ENCODE measurements around the gene TTLL11.
A peak's percentile ranks its signal among the peaks of the same experiment; 100 is the strongest.

Gene TTLL11

DNA sequence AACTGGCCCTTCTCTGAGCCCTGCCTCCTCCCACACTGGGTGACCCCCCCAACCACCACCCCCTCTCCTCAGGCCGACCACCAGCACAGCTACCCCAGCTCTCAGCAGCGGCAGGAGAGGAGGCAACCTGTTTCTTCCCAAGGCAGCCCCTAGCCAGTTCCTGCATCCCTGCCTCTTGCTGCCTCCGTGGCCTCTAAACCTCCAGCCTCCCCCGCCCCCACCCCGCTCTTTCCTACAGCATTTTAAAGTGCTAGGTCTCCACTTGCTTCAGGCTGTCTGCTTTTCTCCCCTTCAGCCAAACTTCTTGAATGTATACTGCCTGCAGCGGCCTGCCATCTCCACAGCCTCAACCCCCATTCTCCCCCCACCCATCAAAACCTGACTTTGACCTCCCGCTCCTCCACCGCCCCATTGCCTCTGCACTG, 306.1 kb downstream of the TTLL11 start:
- no peak for DNase-seq (ENCODE audit: low read depth, low spot score)

DNA sequence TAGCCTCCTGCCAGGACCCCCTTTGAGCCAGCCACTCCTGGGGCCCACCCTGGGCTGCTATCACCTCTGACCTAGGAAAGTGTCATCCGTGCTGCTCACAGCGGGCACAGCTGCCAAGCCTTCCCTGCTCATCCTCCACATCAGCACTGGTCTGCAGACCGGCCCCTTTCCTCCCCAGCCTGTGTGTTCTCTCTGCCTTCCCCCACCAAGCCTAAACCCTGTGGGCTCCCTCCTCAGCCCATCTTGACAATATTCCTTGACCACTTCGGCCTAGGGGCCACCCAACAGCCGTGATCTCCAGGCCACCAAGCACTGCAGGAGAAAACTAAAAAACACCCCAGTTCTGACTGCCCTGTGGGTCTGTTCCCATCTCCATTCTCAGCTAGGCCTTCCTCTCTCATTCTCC, 306.6 kb downstream of the TTLL11 start:
- DNase-seq (ENCODE audit: low read depth, low spot score), result no peak

DNA sequence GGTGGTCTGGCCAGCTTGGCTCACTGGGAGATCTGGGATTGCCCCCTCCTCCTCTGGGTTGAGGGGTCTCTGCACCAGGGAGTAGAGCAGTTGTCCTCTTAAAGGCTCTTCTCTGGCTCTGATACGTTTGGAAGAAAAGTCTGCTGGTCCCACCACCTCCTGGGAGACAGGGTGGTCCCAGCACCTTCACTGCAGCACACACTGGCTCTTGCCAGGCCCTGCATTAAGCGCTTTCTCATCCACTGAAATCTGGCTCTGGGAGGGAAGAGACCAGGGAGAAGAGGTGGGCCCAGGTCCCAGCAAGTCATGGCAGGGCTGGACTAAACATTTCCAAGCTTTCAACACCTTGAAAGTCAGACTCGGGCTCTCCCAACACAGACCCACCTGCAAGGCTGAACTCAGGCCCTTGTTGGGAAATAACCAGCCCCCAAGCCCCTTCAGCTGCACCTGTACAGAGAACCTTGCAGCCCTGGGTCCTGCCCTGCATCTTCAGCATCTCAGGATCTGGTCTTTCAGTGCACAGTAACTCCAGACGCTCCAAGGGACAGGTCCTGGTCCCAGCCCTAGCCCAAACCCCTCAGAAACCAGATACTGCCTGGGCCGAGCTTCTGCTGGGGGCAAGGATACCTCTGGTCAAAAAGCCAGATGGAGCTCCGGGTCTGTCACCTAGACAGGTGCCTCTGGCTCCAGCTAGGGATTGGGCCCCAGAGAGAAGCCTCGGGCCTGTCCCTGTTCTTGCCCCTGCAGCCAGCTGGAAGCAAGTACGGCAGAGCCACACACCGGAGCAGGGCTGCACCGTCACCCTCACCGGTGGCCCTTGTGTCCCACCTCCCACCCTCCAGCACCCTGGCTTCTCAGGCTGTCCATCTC, 307.2 kb downstream of the TTLL11 start:
- DNase-seq (ENCODE audit: low read depth, low spot score), result no peak

DNA sequence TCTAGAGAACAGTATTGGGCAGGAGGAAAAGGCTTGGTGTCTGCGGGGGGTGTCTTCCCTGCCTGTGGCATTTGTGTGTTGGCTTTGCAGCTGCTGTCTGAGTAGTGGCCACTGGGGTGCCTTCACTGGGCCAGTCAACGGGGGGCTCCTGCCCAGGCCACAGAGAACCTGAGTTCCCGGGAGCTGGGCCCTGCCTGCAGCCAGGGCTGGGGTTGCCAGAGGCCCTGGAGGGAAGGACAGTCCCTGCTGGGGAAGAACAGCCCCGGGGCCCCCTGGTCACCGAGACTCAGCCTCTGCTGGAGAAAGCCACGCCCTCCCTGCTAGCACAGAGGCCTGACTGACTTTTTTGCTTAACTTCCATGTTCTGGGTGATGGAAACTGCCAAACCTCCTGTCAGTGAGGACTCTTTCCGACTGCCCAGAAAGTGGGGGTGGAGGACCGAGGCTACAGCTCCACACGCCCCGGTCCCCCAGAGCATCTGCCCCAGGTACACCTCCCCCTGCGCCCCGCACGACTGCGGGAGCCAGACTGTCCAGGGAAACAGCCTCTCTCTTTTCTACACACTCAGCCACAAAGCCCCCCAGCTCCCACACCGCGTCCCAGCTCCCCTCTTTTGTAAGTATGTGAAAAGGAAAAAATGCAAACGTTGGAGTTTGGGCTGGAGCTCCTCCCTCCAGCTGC, 308.2 kb downstream of the TTLL11 start:
- DNase-seq (ENCODE audit: low read depth, low spot score), result peak; percentile 44

DNA sequence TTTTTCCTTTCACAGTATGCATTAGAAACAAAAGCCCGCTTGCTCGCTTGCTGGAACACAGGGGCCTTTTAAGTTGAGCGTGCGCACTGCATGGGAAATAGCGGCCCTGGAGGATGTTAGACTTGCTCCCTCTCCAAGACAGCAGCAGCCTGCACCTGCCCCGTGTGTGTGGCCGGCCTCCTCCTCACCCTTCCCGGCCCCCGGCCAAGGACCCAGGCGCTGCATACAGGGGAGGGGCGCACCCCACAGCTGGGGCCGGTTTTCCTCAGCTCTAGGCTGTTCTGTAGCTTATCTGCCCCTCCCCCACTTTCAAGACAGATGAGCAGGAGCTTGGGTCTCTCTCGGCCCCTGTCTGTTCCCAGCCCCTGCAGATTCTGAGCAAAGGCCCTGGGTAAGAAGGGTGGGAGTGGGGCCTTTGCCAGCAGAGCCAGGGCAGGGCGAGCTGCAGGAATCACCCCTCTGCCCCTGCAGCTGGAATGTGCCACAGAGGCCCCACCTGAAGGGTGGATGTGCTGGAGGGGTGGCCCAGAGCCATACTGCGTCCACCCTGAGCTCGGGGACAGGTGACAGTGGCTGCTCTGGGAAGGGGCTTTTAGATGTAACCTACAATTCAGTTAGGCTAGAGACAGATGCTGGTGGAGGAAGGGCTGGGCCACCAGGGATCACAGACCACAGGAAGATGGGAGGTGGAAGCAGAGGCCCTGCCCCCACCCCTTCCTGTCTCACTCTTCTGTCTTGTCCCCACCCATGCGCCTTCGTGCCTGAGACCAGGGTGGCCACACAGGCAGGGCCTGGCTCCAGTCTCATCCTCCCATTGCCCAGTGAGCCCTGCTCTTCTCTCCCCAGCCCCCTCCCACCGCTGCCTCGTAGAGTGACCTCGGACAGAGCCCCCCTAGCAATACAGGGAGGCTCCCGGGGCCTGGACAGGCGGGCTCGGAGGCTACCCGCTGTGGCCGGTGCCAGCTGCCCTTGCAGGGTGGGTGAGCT, 309.3 kb downstream of the TTLL11 start:
- no peak for DNase-seq (ENCODE audit: low read depth, low spot score)

DNA sequence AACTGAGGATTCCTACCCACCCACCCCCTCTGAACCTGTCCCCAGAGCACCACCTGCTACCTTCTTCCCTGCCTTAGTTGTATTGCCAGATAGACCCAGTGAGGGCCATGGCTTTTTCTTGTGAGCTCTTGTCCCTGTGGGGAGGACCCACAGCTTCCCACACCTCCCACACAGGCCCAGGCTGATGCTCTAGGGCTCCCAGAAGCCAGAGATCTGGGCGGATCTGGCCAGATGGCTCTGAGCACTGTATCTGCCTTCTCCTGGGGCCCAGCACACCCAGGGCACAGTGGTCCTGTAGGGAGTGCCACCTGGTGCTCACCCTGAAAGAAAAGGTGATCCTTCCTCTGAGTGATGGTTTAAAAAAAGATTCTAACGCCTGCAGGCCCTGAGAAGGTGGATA, 310.0 kb downstream of the TTLL11 start:
- no peak for DNase-seq (ENCODE audit: low read depth, low spot score)

DNA sequence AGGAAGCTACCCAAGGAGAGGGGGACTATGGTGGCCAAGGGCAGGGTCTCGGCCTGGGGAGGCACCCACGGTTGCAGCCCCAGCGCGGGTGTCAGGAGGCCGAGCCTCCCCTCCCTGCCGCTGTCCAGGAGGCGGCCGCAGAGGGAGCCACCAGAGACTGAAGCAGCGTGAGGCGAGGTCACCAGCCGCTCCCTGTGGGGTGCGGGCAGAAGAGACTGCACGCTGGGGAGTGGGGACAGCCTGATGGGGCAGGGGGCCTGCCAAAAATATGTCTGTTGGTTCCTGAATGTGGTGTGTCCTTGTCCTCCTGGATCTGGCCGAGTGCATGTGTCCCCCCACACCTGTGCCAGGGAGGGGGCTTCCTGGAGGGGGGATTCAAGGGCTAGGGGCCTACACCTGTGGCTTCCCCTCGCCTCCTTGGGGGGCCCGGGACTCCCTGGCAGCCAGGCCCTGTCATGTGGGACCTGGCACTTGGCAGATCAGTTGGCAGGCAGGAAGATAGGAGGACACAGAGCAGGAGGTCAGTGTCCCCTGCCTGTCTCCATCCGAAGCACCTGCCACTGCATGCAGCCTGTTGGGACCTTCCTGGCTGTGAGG, 310.5 kb downstream of the TTLL11 start:
- no peak for DNase-seq (ENCODE audit: low read depth, low spot score)

DNA sequence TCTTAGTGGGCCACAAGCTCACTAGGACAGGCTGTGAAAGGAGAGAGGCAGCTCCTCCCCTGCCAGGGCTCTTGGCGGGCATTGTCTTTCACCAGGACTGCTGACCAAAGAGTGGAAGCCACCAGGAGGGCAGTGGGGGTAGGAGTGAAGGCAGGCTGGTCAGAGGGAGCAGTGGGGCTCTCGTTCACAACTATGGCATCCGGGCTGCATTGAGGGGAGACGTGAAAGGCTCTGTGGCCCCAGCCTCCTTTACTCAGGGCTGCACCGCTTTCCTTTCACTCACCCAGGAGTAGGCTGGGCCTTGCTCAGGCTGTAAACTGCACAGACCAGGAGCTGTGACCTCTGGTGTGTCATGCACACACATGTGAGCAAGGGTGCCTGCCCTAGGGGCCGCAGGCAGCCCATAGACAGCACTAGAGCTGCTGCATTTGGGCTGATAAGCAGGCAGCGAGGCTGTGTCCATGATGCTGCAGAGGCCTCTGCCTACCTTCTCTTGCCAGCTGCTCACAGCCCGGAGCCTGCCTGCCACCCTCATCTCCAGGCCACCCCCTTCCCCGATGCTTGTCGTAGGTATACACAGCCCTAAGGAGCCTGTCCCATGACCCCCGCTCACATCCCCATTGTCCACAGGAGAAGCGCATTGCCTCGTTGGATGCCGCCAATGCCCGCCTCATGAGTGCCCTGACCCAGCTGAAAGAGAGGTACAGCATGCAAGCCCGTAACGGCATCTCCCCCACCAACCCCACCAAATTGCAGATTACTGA, 311.2 kb downstream of the TTLL11 start:
- DNase-seq (ENCODE audit: low read depth, low spot score), result no peak

DNA sequence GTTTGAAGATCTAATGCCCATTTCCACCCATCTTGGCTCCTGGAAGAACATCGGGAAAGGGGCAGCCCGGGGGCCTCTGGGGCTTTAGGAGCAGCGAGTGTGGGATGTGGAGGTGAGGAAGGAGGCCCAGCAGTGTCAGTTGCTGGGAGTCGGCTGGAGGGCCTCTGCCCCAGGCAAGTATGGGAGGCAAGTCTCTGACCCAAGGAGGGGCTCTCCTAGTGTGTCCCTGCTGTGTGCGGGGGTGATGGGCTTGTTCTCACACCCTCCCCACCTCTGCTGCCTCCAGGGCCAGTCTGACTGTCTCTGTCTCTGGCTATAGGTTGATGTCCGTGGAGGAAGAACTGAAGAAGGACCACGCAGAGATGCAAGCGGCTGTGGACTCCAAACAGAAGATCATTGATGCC, 312.0 kb downstream of the TTLL11 start:
- no peak for DNase-seq (ENCODE audit: low read depth, low spot score)

DNA sequence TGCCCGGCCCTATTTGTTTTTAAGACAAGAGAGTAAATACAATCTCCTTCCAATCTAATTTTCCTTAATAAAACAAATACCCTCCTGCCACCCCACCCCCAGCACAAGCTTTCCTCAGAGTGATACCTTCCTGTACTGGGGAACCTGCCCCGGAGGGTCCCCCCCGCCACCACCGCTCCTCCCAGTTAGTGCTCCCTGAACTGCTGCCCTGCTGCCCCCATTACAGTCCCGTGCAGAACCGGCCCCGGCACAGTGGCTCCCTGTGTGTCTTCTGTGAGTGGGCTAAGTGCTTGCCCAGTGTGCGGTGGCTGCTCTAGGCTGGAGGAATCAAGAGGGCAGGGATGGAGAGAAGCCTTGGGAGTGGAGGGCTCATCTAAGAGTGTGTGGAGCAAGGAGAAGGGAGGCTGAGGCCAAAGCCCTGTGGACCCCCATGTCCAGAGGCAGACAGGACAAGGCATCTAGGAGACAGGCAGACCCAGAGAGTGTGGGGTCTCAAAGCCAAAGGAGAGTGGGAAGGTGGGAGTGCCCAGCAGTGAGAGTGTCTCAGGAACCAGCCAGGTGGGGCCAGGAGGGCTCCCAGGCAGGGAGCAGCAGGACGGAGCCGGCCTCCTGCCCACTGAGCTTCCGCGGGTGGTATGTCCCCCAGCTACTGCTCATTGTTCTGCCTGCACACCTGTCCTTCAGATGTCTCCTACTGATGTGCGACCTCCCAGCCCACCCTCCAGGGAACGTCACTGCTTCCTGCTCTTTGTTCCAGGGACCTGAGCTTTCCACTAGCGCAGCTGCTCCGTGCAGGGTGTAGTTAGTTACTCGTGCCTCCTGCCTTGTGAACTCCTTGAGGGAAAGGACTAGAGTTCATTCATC, 312.7 kb downstream of the TTLL11 start:
- no peak for DNase-seq (ENCODE audit: low read depth, low spot score)

DNA sequence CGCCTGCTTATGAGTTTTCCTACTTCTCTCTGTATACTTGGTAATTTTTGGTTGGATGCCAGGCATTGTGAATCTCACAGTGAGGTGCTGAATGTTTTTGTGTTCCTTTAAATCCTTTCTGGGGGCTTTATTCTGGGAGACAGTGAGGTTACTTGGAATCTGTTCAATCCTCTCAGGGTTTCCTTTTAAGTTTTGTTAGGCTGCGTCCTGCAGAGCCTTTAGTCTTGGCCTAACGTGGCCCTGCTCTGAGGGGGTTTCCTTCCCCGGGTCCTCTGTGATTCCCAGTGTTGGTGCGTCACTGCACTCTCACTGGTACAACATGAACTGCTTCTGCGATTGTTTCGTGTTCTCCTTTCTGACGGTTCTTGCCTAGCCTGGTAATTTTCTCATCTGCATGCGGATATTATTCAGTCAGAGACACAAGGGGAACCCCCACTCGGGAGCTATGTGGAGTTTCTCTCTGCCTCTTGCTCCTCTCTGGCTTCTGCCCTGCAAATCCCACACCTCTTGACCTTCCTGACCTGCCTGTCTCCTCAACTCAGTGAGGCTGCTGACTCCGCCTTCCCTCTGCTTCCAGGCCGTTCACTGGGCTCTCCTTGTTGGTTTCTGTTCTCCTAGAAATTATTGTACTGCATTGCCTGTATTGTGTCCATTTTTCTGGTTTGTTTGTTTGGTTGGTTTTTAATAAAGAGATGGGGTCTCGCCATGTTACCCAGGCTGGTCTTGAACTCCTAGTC, 313.6 kb downstream of the TTLL11 start:
- peak; percentile 94 for DNase-seq (ENCODE audit: low read depth, low spot score)

DNA sequence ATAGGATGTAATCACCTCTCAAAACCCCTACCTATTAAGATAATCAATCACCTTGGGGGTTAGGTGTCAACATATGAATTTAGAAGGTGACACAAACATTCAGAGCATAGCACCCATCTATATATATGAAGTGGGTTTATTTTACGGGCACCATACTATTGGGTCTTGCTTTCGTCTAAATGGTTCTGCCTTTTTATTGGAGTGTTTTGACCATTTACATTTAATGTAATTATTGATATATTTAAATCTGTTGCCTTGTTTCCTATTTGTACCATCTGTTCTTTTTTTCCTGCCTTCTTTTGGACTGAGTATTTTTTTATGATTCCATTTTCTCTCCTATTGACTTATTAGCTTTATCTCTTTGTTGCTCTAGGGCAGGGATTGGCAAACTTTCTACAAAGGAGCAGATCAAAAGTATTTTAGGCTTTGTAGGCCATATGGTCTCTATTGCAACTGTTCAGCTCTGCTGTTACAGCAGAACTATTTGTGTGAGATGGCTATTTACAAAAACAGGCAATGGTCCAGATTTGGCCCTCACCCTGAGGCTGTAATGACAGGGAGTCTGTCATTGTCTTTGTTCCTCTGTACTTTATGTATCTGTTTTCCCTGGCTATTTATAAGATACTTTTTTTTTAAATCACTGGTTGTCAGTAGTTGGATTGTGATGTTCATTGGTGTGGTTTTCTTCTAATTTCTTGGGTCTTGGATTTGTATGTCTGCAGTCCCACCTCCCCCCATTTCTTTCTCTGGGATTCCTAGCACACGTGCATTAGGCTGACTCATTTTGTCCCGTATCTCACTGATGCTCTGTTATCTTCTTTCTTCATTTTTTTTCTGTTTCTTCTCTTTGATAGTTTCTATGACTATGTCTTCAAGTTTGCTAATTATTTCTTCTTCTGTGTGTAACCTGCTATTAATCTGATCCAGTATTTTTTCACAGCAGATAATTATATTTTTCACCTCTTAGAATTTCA, 314.6 kb downstream of the TTLL11 start:
- no peak for DNase-seq (ENCODE audit: low read depth, low spot score)

DNA sequence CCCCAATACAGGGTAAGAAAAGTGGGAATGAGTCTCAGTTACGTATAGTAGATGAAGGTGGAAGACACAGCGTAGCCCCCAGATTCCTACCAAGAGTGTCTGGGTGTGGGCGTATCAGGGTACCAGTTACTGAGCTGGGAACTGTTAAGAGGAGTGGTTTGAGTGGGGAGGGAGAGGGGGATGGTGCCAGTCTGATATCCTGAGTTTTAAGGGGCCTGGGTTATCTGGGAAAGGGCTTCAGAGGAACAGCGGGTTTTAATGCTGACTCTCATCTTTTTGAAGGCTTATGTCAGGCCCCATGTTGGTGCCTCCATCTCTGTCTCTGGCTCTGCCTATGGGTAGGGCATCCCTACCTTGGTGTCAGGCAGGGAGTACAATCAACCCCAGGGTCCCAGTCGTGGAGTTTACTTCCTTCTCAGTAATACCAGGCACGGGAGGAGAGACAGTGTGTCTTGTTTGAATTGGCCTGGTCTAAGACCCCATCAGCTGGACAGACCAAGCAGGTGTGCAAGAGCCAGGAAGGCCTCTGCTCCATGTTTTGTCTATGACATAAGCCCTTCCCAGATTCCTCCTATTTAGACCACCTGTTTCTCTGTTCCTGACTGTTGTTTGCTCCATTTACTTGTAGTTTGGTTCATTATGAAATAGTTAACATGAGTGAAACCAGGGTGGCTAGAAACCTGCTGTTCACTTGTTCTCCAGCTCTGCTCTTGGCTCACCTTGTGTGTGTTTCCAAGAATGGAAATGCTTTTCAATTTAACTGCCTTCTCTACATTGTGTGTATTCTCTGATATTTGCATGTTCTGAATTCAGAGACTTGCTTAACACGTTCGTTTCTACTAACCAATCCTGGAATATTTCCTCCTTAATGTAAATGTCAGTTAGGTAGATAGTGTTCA, 316.1 kb downstream of the TTLL11 start:
- no peak for DNase-seq (ENCODE audit: low read depth, low spot score)

DNA sequence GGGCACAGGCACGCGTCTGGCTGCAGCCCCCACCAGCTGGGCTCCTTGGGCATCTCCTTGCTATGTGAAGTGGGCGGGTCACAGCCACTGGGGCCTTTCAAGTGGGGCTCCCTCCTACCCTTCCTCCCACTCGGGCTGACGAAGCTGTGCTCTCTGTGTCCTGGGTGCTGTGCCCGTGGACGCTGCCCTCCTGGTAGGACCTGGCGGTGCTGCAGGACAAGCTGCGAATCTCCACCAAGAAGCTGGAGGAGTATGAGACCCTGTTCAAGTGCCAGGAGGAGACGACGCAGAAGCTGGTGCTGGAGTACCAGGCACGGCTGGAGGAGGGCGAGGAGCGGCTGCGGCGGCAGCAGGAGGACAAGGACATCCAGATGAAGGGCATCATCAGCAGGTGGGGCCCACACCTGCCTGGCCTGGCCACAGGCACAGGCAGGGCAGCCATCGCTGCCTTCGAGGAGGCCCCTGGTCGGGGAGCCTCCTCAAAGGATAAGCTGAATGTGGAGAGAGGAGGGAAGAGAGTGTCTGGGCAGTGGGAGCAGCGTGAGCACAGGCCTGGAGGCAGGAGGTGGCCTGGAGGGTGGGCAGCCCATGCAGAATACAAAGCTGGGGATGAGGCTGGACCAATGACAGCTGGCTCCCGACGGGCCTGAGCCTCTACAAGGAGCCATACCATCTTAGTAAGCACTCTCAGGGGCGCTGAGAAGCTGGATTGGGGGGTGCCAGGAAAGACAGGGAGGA, 316.9 kb downstream of the TTLL11 start:
- no peak for DNase-seq (ENCODE audit: low read depth, low spot score)

DNA sequence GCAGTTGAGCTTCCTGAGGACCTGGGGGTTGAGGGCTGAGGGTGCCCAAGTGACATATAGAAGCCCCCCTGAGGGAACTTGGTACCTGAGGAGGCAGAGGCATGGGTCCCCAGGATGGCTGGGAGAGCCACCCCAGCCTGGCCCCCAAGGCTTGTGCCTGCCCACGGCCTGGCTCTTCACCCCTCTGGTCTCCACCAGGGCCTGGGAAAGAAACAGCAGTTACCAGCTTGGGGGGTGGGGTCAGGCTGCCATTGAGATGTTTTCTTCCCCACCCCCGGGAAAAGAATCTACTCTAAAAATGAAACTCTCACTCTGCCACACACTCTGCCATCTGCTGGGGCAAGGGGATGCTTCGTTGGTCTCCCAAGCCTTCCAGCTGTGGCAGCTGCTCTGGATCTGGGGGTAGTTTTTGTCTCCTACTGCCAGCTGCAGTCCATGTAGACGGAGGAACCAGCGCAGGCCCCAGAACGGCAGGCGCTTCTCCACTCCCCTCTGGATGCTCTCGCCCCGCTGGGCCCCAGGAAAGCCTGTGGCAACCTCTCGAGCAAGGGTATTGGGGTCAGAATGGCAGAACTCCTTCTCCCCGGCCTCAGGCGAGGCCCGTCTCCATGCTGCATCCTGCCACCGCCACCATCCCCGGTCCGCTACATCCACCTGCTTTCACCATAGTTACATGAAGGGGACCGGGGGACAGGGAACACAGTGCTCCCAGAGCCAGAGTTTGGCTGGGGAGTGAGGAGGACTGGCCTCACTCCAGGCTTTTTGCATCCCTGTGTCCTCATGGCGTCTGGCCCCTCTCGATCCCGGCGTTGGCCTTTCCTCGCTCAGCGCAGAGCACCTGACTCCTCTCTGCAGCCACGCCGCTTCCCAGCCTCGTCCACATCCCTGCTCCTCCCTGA, 318.1 kb downstream of the TTLL11 start:
- no peak for DNase-seq (ENCODE audit: low read depth, low spot score)
